Panc1 (cell line): ENCODE results near the gene TRAPPC13. TPM values are rescaled to one million over a fixed set of nuclear protein-coding genes. Genes with fewer than 3 reads are reported as not detected.

ENCODE experiments used
- ATAC-seq: fragments of 200-7000 bp; cut with Tn5 transposase; 2 replicates; pipeline ENCODE4 v1.9.1; 2020; ENCODE audit warnings: mild to moderate bottlenecking, moderate library complexity
- BruUV-seq: library from RNA; stranded (reverse); fragments of 400-500 nt; replicated peaks from 2 replicates; lab custom pipeline; 2021; lab: Mats Ljungman, UMichigan
- CTCF ChIA-PET: fragments of 300-600 bp; sonication (Branson Sonifier 250); formaldehyde crosslinking; loops from one replicate; lab custom pipeline; 2022; ENCODE audit warnings: antibody characterized with exemption; lab: Charles Lee
- POLR2A ChIA-PET: fragments of 300-600 bp; sonication (Branson Sonifier 250); formaldehyde crosslinking; loops from one replicate; lab custom pipeline; 2022; ENCODE audit warnings: antibody characterized with exemption; lab: Charles Lee
- DNase-seq: peaks from one replicate; pipeline ENCODE4 v3.0.0-alpha.2; 2010; ENCODE audit warnings: low read depth, low spot score
- H3K27ac ChIP-seq: 2 replicates; pipeline ENCODE4 v1.5.1; 2011; ENCODE audit warnings: mild to moderate bottlenecking, low read length, inconsistent platforms
- H3K27me3 ChIP-seq: fragments of 200-500 bp; sonication (Bioruptor generic); 2 replicates; pipeline ENCODE4 v1.6.0; 2014; ENCODE audit warnings: low read length, inconsistent platforms; ENCODE audit not compliant: control insufficient read depth, insufficient read depth
- H3K36me3 ChIP-seq: fragments of 200-500 bp; sonication (Bioruptor generic); 2 replicates; pipeline ENCODE4 v1.5.1; 2014; ENCODE audit warnings: inconsistent platforms, mild to moderate bottlenecking, low read length, moderate library complexity; ENCODE audit not compliant: control insufficient read depth, insufficient read depth
- H3K4me1 ChIP-seq: 2 replicates; pipeline ENCODE4 v1.5.1; 2011; ENCODE audit warnings: inconsistent platforms, mild to moderate bottlenecking, low read length, moderate library complexity; ENCODE audit not compliant: control insufficient read depth, insufficient read depth
- H3K4me3 ChIP-seq, 2 experiments: 2 replicates each; pipeline ENCODE4 v1.5.1; 2011 to 2012; ENCODE audit warnings: low read depth in 2 of 2, low read length in 2 of 2, mild to moderate bottlenecking in 2 of 2, inconsistent platforms in 1 of 2, moderate library complexity in 1 of 2
- H3K9me3 ChIP-seq: fragments of 200-500 bp; sonication (Bioruptor generic); 2 replicates; pipeline ENCODE4 v1.5.1; 2014; ENCODE audit warnings: low read depth, mild to moderate bottlenecking, inconsistent platforms, low read length, moderate library complexity; ENCODE audit not compliant: control insufficient read depth, insufficient read depth
- POLR2AphosphoS5 ChIP-seq: IDR thresholded peaks from 2 replicates; pipeline ENCODE4 v1.6.1; 2012; ENCODE audit warnings: mild to moderate bottlenecking, low read depth, low read length, moderate library complexity
- SIN3A ChIP-seq: IDR thresholded peaks from 2 replicates; pipeline ENCODE4 v1.6.1; 2012; ENCODE audit warnings: low read depth, mild to moderate bottlenecking, low read length, moderate library complexity, borderline replicate concordance; ENCODE audit not compliant: insufficient read depth
- in situ Hi-C: cut with HindIII; loops from 2 replicates; pipeline ENCODE4 v1.10.0; 2016; ENCODE audit warnings: low sequenced_read_pairs, low pct_unique_long_range_greater_than_20kb
- intact Hi-C: fragments of 100-400 bp; cut with micrococcal nuclease; formaldehyde crosslinking; loops from one replicate; pipeline ENCODE4 v1.10.0; 2022; ENCODE audit not compliant: unreplicated experiment
- total RNA-seq: library from RNA; stranded (reverse); gene quantifications from one replicate; pipeline ENCODE4 v1.2.1, GENCODE V29; 2021; ENCODE audit not compliant: unreplicated experiment

TRAPPC13 gene
- total RNA-seq, 1 experiment from 2014 or later = 17.3 TPM

DNA sequence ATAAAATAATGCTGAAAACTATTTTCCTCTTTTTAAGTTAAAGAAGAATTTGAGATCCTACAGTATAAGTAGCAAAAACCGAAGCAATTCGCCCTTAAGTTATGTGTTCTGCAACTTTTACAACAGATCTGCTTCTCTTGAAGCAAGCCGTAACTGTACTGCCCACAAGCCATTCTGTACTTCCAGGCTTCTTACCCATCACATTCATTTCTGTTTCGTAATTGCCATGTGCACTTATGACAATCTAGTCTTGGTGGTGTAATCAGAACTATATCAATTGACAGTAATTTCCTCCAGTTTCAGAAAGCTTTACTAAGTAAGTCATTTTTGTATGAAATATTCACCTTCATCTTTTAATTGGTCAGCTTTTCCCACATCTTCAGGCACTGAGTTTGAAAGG, 83.3 kb downstream of the TRAPPC13 start:
- no peaks in the 10 kb centered on the region for H3K4me1 ChIP-seq
- in situ Hi-C loops (no loop called here), intact Hi-C loops (no loop called here)
- H3K4me3 ChIP-seq = no peak overlapping the region
- ChIA-PET CTCF (no interaction called here), POLR2A (no interaction called here)
- ATAC-seq (no peak), DNase-seq (no peak)
- H3K27ac ChIP-seq = no peak overlapping the region
- no peaks in the 10 kb centered on the region for H3K36me3 ChIP-seq
- no peaks in the 10 kb centered on the region for H3K27me3 ChIP-seq
- H3K9me3 ChIP-seq = no peaks in the 10 kb centered on the region
- TF ChIP-seq POLR2AphosphoS5 = no peak
- TF ChIP-seq SIN3A = no peak
- BruUV-seq = no TSS peak

Other genes starting within 250 kb of the TRAPPC13 start
- 0.64 TPM for gene ADAMTS6, start 143.1 kb upstream of the TRAPPC13 start, total RNA-seq
- 34.2 TPM for gene CENPK, start 61.9 kb upstream of the TRAPPC13 start, total RNA-seq
- gene PPWD1, start 61.7 kb upstream of the TRAPPC13 start, total RNA-seq = 32.7 TPM
- 12.6 TPM for gene TRIM23, start 694 bp upstream of the TRAPPC13 start, total RNA-seq
- 3.3 TPM for gene SHLD3, start within 50 bp of the TRAPPC13 start, total RNA-seq
- gene SGTB, start 97.1 kb downstream of the TRAPPC13 start, total RNA-seq = 9.2 TPM
- gene NLN, start 97.2 kb downstream of the TRAPPC13 start, total RNA-seq = 51.8 TPM